ENCODE measurements around the gene RAB5B. TPM values are rescaled to one million over a fixed set of nuclear protein-coding genes. Genes with fewer than 3 reads are reported as not detected.

Gene RAB5B
- total RNA-seq, 1 donor from 2014 or later, result 130 TPM

DNA sequence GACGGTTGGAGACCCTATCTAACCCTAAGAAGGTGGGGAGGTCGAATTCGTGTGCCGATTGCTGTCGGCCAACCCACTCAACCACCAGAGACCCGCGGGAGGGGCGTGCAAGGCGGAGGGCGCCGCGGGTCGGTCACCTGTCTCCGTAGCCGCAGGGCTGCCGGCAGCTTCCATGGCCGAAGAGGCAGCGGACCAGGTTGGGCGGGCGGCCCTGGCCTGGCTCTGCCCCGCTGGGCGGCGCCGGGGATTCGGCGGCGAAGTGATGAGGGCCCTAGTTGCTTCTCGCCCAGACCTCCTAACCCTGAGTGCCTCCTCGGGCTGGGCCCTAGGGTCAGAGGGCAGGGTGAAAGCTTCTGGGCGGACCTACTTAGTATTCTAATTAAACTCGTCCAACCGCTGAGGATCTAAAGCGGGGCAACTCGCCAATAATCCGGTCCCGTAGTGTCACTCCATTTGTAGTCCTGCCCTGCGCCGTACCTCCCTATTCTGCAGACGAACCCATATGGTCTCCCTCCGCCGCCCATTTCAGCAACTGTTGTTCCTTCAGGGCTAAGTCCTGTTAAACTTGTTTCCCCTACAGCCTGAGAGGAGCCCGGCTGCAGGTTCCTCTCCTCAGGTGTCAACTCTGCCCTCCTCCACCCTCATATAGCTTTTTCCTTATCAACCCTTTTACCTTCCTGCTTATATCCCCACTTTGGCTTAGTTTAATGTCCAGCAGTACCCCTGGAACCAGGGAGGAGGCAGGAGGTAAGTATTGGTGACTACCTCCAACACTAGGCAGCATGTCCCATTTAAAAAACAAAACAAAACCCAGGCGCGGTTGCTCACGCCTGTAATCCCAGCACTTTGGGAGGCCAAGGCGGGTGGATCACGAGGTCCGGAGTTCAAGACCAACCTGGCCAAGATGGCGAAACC lies 46.0 kb upstream of the RAB5B start, which contains the start of gene PYM1:
PYM1 (minus strand) TSS at position 307 of the 915 bp plus-strand sequence; CDS start at position 174, 133 bp downstream.
- DNase-seq (ENCODE audit: low spot score), result peak; percentile 67
- Mint-ChIP-seq H3K4me1 (ENCODE audit: unreplicated experiment) (peaks cover 53% of the 10 kb centered on the region), H3K9me3 (ENCODE audit: unreplicated experiment) (no peaks in the 10 kb centered on the region), H3K27me3 (ENCODE audit: unreplicated experiment) (peaks cover 15% of the 10 kb centered on the region), H3K4me3 (ENCODE audit: unreplicated experiment) (peak within 1 kb of the TSS; percentile 99), H3K27ac (ENCODE audit: unreplicated experiment) (peak within 1 kb of the TSS; percentile 91), H3K36me3 (ENCODE audit: low read depth, unreplicated experiment) (peaks cover 17% of the 10 kb centered on the region)
- TF ChIP-seq, protein P1, sequence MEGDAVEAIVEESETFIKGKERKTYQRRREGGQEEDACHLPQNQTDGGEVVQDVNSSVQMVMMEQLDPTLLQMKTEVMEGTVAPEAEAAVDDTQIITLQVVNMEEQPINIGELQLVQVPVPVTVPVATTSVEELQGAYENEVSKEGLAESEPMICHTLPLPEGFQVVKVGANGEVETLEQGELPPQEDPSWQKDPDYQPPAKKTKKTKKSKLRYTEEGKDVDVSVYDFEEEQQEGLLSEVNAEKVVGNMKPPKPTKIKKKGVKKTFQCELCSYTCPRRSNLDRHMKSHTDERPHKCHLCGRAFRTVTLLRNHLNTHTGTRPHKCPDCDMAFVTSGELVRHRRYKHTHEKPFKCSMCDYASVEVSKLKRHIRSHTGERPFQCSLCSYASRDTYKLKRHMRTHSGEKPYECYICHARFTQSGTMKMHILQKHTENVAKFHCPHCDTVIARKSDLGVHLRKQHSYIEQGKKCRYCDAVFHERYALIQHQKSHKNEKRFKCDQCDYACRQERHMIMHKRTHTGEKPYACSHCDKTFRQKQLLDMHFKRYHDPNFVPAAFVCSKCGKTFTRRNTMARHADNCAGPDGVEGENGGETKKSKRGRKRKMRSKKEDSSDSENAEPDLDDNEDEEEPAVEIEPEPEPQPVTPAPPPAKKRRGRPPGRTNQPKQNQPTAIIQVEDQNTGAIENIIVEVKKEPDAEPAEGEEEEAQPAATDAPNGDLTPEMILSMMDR (IDR thresholded peaks at IDR 0.05; ENCODE audit: unreplicated experiment), result no peak

DNA sequence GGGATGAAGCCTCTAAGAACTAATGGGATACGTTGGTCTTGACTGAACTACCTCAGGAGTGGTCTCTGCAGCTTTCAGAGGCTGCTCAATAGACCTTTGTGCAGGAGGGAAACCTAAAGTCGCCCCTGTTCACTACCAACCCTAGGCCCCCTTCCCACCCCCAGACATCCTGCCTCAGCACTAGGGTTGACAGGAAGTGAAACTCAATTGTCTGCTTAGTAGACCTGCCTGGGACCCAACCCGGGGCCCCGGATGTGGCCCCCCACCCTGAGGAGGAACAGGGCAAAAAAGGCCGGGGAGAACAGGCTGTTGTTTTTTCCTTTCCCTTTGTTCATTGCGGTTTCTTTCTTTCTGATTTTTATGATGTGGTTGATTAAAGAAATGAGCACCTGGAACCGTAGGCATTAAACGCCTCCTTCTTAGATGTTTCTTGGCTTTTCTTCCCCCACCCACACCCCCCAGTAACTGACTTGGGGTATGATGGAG lies 44.5 kb upstream of the RAB5B start:
- H3K27ac Mint-ChIP-seq (ENCODE audit: unreplicated experiment), result peak overlapping the region; percentile 74
- H3K36me3 Mint-ChIP-seq (ENCODE audit: low read depth, unreplicated experiment), result peaks cover 17% of the 10 kb centered on the region
- no peaks in the 10 kb centered on the region for H3K9me3 Mint-ChIP-seq (ENCODE audit: unreplicated experiment)
- no peak for DNase-seq (ENCODE audit: low spot score)
- peak overlapping the region; percentile 69 for H3K4me3 Mint-ChIP-seq (ENCODE audit: unreplicated experiment)
- peaks cover 53% of the 10 kb centered on the region for H3K4me1 Mint-ChIP-seq (ENCODE audit: unreplicated experiment)
- TF ChIP-seq, protein P1 (IDR thresholded peaks at IDR 0.05; ENCODE audit: unreplicated experiment), result no peak
- H3K27me3 Mint-ChIP-seq (ENCODE audit: unreplicated experiment), result peaks cover 15% of the 10 kb centered on the region

DNA sequence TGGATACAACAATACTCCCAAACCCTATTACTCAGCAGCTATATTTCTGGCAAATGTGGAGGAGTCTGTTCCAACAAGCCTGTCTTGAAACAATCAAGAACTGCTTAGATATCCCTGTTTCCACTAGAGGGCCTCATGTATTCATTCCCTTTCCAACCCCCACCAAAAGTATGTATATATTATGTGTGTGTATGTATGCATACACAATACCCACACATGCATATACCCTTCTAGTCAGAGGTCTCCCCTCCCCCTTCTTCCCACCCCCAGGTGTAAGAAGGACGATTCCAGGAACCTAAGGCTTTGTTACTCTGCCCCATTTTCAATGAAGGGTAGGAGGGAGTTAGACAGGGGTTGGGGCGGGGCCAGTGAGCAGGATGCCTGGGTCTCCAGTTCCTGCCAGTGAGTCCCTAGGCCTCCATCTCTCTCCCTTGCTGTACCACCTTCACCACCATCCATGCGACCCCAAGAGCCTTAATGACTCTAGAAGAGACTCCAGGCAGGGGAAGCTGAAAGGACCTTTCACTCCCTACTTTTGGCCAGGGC lies 43.0 kb upstream of the RAB5B start, which contains the start of gene DGKA:
DGKA (plus strand) TSS at position 392 of the 546 bp plus-strand sequence. CDS start 5,342 bp downstream, outside the sequence.
- DNase-seq (ENCODE audit: low spot score), result peak; percentile 32
- H3K36me3 Mint-ChIP-seq (ENCODE audit: low read depth, unreplicated experiment), result peaks cover 7% of the 10 kb centered on the region
- H3K9me3 Mint-ChIP-seq (ENCODE audit: unreplicated experiment), result no peaks in the 10 kb centered on the region
- peaks cover 21% of the 10 kb centered on the region for H3K27me3 Mint-ChIP-seq (ENCODE audit: unreplicated experiment)
- peaks cover 44% of the 10 kb centered on the region for H3K4me1 Mint-ChIP-seq (ENCODE audit: unreplicated experiment)
- TF ChIP-seq, protein P1 (IDR thresholded peaks at IDR 0.05; ENCODE audit: unreplicated experiment), result peak; percentile 37
- peak within 1 kb of the TSS; percentile 93 for H3K4me3 Mint-ChIP-seq (ENCODE audit: unreplicated experiment)
- H3K27ac Mint-ChIP-seq (ENCODE audit: unreplicated experiment), result peak within 1 kb of the TSS; percentile 77

DNA sequence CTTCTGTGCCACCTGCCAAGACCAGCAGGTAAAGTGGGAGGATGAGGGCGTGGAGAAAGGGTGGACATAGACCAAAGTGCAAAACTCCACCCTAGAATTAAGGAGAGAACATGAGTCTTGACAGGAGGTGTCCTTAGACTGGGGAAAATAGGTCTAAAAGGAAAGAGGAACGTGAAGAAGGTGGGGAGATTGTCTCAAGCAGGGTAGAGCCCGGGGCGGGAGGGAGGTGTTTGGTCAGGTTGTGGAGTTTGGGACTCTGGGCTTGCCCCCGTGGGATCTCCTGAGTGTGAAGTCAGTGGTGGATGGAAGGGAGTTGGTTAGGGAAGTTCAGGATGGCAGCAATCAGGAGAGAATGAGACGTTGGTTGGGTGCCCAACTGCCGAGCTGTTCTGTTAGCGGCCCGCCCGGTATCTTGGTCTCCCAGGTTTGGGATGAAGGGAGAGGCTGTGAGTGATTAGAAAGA lies 42.5 kb upstream of the RAB5B start:
- H3K27me3 Mint-ChIP-seq (ENCODE audit: unreplicated experiment), result peaks cover 22% of the 10 kb centered on the region
- peaks cover 43% of the 10 kb centered on the region for H3K4me1 Mint-ChIP-seq (ENCODE audit: unreplicated experiment)
- H3K4me3 Mint-ChIP-seq (ENCODE audit: unreplicated experiment), result peak overlapping the region; percentile 91
- TF ChIP-seq, protein P1 (IDR thresholded peaks at IDR 0.05; ENCODE audit: unreplicated experiment), result no peak
- no peaks in the 10 kb centered on the region for H3K9me3 Mint-ChIP-seq (ENCODE audit: unreplicated experiment)
- DNase-seq (ENCODE audit: low spot score), result no peak
- peak overlapping the region; percentile 22 for H3K27ac Mint-ChIP-seq (ENCODE audit: unreplicated experiment)
- peaks cover 4% of the 10 kb centered on the region for H3K36me3 Mint-ChIP-seq (ENCODE audit: low read depth, unreplicated experiment)

All from endothelial cell (in vitro differentiated cells).